GM18873 (cell line): ENCODE results near the gene SMIM36.
"Not testable (repeated sequence)": the region's sequence is repeated elsewhere in the genome, so short reads cannot be mapped to it uniquely, and the experiment has no call there.

ENCODE experiments used
- ATAC-seq: cut with Tn5 transposase; IDR thresholded peaks from one replicate; pipeline ENCODE4 v1.9.1; 2021; ENCODE audit warnings: mild to moderate bottlenecking, moderate library complexity, moderate number of reproducible peaks; ENCODE audit not compliant: unreplicated experiment, low FRiP score

Gene SMIM36

GRCh38 chr17:55458287-55458900 lies 52.9 kb downstream of the SMIM36 start:
- no peak for ATAC-seq

- no peak for ATAC-seq
These were observed 54.7 kb downstream of the SMIM36 start for GRCh38 chr17:55456307-55457240.

GRCh38 chr17:55454906-55455474 lies 56.3 kb downstream of the SMIM36 start:
- no peak for ATAC-seq

- no peak for ATAC-seq
These were observed 57.3 kb downstream of the SMIM36 start for GRCh38 chr17:55453839-55454557.

- ATAC-seq, result no peak
These were observed 59.0 kb downstream of the SMIM36 start for GRCh38 chr17:55452139-55452790.

GRCh38 chr17:55451758-55452138 lies 59.5 kb downstream of the SMIM36 start:
- no peak for ATAC-seq

- ATAC-seq, result no peak
These were observed 60.0 kb downstream of the SMIM36 start for GRCh38 chr17:55451203-55451641.

GRCh38 chr17:55450232-55450825 lies 60.9 kb downstream of the SMIM36 start:
- no peak for ATAC-seq

GRCh38 chr17:55448681-55449080 lies 62.6 kb downstream of the SMIM36 start:
- no peak for ATAC-seq

GRCh38 chr17:55446581-55447205 lies 64.6 kb downstream of the SMIM36 start:
- no peak for ATAC-seq

- ATAC-seq, result not testable (repeated sequence)
These were observed 65.2 kb downstream of the SMIM36 start for GRCh38 chr17:55446004-55446403.

GRCh38 chr17:55444471-55445441 lies 66.5 kb downstream of the SMIM36 start:
- ATAC-seq, result peak; percentile 82

- ATAC-seq, result no peak
These were observed 67.3 kb downstream of the SMIM36 start for GRCh38 chr17:55443904-55444303.

GRCh38 chr17:55442953-55443683 lies 68.1 kb downstream of the SMIM36 start:
- no peak for ATAC-seq

- no peak for ATAC-seq
These were observed 68.8 kb downstream of the SMIM36 start for GRCh38 chr17:55442462-55442861.

- peak; percentile 32 for ATAC-seq
These were observed 69.7 kb downstream of the SMIM36 start for GRCh38 chr17:55441544-55441943.

- ATAC-seq, result no peak
These were observed 70.9 kb downstream of the SMIM36 start for GRCh38 chr17:55440391-55440790.
